22Rv1 (cell line): Measurements from ENCODE around the gene BARX1.

Source experiments
- ZFX ChIP-seq: fragments of 450-650 bp; IDR thresholded peaks from 2 replicates; pipeline ENCODE4 v1.6.1; 2017; ENCODE audit warnings: antibody characterized with exemption, borderline replicate concordance
- TF ChIP-seq, protein P1 (sequence below): fragments of 450-650 bp; IDR thresholded peaks from 2 replicates; pipeline ENCODE4 v1.5.1; 2017; ENCODE audit warnings: mild to moderate bottlenecking

DNA sequence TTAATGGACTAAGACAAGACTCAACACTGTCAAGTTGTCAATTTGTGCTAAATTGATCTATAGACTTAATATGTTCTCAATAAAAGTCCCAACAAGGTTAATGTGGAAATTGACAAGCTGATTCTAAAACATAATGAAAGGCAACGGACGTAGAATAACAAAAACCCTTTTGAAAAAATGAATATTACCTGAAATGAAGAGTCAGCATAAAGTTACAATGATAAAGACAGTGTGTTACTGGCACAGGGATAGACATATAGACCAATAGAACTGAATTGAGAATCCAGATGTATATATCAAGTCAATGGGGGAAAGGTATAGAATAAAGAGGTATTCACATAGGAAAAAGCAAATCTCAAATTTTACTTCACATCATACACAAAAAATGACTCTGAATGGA is 37.7 kb upstream of the BARX1 start:
- TF ChIP-seq, protein P1, sequence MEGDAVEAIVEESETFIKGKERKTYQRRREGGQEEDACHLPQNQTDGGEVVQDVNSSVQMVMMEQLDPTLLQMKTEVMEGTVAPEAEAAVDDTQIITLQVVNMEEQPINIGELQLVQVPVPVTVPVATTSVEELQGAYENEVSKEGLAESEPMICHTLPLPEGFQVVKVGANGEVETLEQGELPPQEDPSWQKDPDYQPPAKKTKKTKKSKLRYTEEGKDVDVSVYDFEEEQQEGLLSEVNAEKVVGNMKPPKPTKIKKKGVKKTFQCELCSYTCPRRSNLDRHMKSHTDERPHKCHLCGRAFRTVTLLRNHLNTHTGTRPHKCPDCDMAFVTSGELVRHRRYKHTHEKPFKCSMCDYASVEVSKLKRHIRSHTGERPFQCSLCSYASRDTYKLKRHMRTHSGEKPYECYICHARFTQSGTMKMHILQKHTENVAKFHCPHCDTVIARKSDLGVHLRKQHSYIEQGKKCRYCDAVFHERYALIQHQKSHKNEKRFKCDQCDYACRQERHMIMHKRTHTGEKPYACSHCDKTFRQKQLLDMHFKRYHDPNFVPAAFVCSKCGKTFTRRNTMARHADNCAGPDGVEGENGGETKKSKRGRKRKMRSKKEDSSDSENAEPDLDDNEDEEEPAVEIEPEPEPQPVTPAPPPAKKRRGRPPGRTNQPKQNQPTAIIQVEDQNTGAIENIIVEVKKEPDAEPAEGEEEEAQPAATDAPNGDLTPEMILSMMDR: no peak
- TF ChIP-seq ZFX: no peak
